IgD-negative memory B cell (primary cell): ENCODE data around the gene TDRD6. TPM values are rescaled to one million over a fixed set of nuclear protein-coding genes. Genes with fewer than 3 reads are reported as not detected.

ENCODE experiments used
- H3K27ac Mint-ChIP-seq, 3 donors: one replicate each; pipeline ENCODE4 v1.8.0; 2020 to 2022; ENCODE audit warnings: mild to moderate bottlenecking in 3 of 3, mixed read lengths in 3 of 3, moderate library complexity in 1 of 3
- H3K27me3 Mint-ChIP-seq: one replicate; pipeline ENCODE4 v1.8.0; 2021; ENCODE audit warnings: mixed read lengths
- H3K36me3 Mint-ChIP-seq: one replicate; pipeline ENCODE4 v1.8.0; 2020; ENCODE audit warnings: mild to moderate bottlenecking, mixed read lengths
- H3K4me1 Mint-ChIP-seq, 3 donors: one replicate each; pipeline ENCODE4 v1.8.0; 2020 to 2022; ENCODE audit warnings: mixed read lengths in 3 of 3, mild to moderate bottlenecking in 1 of 3
- H3K4me3 Mint-ChIP-seq, 4 donors: one replicate each; pipeline ENCODE4 v1.8.0; 2020 to 2022; ENCODE audit warnings: mild to moderate bottlenecking in 4 of 4, mixed read lengths in 4 of 4, moderate library complexity in 3 of 4
- H3K9me3 Mint-ChIP-seq, 3 donors: one replicate each; pipeline ENCODE4 v1.8.0; 2020 to 2021; ENCODE audit warnings: mixed read lengths in 3 of 3, mild to moderate bottlenecking in 1 of 3
- polyA plus RNA-seq: library from polyadenylated mRNA; unstranded; fragments of 300-500 nt; fragmentation: Illumina TruSeq; gene quantifications from one replicate; pipeline ENCODE4 v1.2.3, GENCODE V29; 2021

The TDRD6 gene
- polyA plus RNA-seq, 1 donor from 2014 or later: not detected

DNA sequence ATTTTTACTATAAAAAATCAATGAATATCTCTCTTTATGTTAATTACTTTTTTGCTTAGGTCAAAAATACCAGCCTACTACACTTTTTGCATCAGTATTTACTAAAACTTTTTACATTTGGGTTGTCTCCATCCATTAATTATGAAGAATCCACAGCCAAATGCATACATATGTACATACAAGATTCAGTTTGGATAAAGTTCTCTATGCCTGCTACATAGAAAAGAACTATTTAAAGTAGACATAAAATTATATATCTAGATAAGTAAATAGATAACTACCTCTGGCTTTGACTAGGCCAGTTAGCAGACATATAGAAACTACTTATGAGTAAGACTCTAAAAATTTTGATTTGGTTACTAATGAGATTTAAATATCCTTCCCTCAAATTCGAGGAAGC is 12.3 kb downstream of the TDRD6 start:
- Mint-ChIP-seq H3K27me3 (peaks cover 5% of the 10 kb centered on the region), H3K4me1 (peaks cover 0 to 1% (median 0%) of the 10 kb centered on the region in 3 donors), H3K4me3 (no peak overlapping the region), H3K27ac (no peak overlapping the region), H3K36me3 (no peaks in the 10 kb centered on the region), H3K9me3 (no peaks in the 10 kb centered on the region)

GRCh38 chr6:46704562-46704961 is 16.9 kb downstream of the TDRD6 start:
- Mint-ChIP-seq H3K9me3 (peaks cover 0 to 1% (median 0%) of the 10 kb centered on the region in 3 donors), H3K4me3 (no peak overlapping the region), H3K27me3 (peaks cover 9% of the 10 kb centered on the region), H3K36me3 (no peaks in the 10 kb centered on the region), H3K4me1 (no peaks in the 10 kb centered on the region), H3K27ac (no peak overlapping the region)

GRCh38 chr6:46706464-46706863 is 18.8 kb downstream of the TDRD6 start:
- peaks cover 9% of the 10 kb centered on the region for H3K27me3 Mint-ChIP-seq
- H3K36me3 Mint-ChIP-seq: no peaks in the 10 kb centered on the region
- H3K4me1 Mint-ChIP-seq: no peaks in the 10 kb centered on the region
- no peak overlapping the region for H3K4me3 Mint-ChIP-seq
- no peak overlapping the region for H3K27ac Mint-ChIP-seq
- H3K9me3 Mint-ChIP-seq: peaks cover 0 to 1% (median 0%) of the 10 kb centered on the region in 3 donors

GRCh38 chr6:46711491-46711890 is 23.8 kb downstream of the TDRD6 start:
- H3K36me3 Mint-ChIP-seq: no peaks in the 10 kb centered on the region
- no peaks in the 10 kb centered on the region for H3K4me1 Mint-ChIP-seq
- peaks cover 0 to 1% (median 0%) of the 10 kb centered on the region in 3 donors for H3K9me3 Mint-ChIP-seq
- peaks cover 6% of the 10 kb centered on the region for H3K27me3 Mint-ChIP-seq
- H3K4me3 Mint-ChIP-seq: no peak overlapping the region
- H3K27ac Mint-ChIP-seq: no peak overlapping the region

GRCh38 chr6:46715141-46715540 is 27.5 kb downstream of the TDRD6 start:
- Mint-ChIP-seq H3K4me3 (no peak overlapping the region), H3K27me3 (peaks cover 1% of the 10 kb centered on the region), H3K27ac (no peak overlapping the region), H3K4me1 (peaks cover 0 to 4% (median 0%) of the 10 kb centered on the region in 3 donors), H3K36me3 (peaks cover 1% of the 10 kb centered on the region), H3K9me3 (no peaks in the 10 kb centered on the region)

GRCh38 chr6:46719099-46719498 is 31.4 kb downstream of the TDRD6 start:
- H3K27ac Mint-ChIP-seq: no peak overlapping the region
- H3K4me3 Mint-ChIP-seq: no peak overlapping the region
- H3K9me3 Mint-ChIP-seq: no peaks in the 10 kb centered on the region
- H3K27me3 Mint-ChIP-seq: peaks cover 11% of the 10 kb centered on the region
- peaks cover 1% of the 10 kb centered on the region for H3K36me3 Mint-ChIP-seq
- H3K4me1 Mint-ChIP-seq: peaks cover 0 to 4% (median 0%) of the 10 kb centered on the region in 3 donors

DNA sequence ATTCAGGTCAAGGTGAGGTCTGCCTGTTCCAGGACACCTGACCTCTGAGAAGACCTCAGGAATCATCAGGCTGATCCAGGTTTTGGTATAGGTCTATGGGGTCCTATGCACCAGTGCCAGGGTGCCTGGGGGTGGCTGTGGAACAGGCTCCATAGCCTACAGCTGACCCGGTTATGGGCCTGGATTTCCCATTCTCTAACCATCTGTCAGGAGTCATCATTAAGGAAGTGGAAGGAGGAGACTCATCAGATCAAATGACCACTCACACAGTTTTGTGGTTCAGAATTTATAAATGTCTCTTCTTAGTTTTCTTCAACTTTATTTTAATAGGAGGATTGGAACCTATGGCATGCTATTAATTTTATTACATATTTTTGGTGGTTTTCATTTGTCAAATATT is 32.7 kb downstream of the TDRD6 start:
- Mint-ChIP-seq H3K4me3 (no peak overlapping the region), H3K27ac (no peak overlapping the region), H3K4me1 (peaks cover 0 to 4% (median 0%) of the 10 kb centered on the region in 3 donors), H3K27me3 (peaks cover 18% of the 10 kb centered on the region), H3K36me3 (peaks cover 1% of the 10 kb centered on the region), H3K9me3 (no peaks in the 10 kb centered on the region)

- Mint-ChIP-seq H3K27me3 (peaks cover 31% of the 10 kb centered on the region), H3K27ac (no peak overlapping the region), H3K36me3 (no peaks in the 10 kb centered on the region), H3K9me3 (no peaks in the 10 kb centered on the region), H3K4me3 (no peak overlapping the region), H3K4me1 (peaks cover 0 to 3% (median 2%) of the 10 kb centered on the region in 3 donors)
These were observed 42.2 kb downstream of the TDRD6 start for GRCh38 chr6:46729787-46730326.

GRCh38 chr6:46730921-46731461 is 43.3 kb downstream of the TDRD6 start:
- peaks cover 0 to 3% (median 2%) of the 10 kb centered on the region in 3 donors for H3K4me1 Mint-ChIP-seq
- H3K27ac Mint-ChIP-seq: no peak overlapping the region
- peaks cover 1% of the 10 kb centered on the region for H3K36me3 Mint-ChIP-seq
- H3K4me3 Mint-ChIP-seq: no peak overlapping the region
- no peaks in the 10 kb centered on the region for H3K9me3 Mint-ChIP-seq
- peaks cover 35% of the 10 kb centered on the region for H3K27me3 Mint-ChIP-seq

GRCh38 chr6:46733341-46733801 is 45.7 kb downstream of the TDRD6 start:
- Mint-ChIP-seq H3K27ac (no peak overlapping the region), H3K4me1 (peaks cover 0 to 3% (median 3%) of the 10 kb centered on the region in 3 donors), H3K27me3 (peaks cover 33% of the 10 kb centered on the region), H3K9me3 (no peaks in the 10 kb centered on the region), H3K36me3 (peaks cover 1% of the 10 kb centered on the region), H3K4me3 (no peak overlapping the region)

DNA sequence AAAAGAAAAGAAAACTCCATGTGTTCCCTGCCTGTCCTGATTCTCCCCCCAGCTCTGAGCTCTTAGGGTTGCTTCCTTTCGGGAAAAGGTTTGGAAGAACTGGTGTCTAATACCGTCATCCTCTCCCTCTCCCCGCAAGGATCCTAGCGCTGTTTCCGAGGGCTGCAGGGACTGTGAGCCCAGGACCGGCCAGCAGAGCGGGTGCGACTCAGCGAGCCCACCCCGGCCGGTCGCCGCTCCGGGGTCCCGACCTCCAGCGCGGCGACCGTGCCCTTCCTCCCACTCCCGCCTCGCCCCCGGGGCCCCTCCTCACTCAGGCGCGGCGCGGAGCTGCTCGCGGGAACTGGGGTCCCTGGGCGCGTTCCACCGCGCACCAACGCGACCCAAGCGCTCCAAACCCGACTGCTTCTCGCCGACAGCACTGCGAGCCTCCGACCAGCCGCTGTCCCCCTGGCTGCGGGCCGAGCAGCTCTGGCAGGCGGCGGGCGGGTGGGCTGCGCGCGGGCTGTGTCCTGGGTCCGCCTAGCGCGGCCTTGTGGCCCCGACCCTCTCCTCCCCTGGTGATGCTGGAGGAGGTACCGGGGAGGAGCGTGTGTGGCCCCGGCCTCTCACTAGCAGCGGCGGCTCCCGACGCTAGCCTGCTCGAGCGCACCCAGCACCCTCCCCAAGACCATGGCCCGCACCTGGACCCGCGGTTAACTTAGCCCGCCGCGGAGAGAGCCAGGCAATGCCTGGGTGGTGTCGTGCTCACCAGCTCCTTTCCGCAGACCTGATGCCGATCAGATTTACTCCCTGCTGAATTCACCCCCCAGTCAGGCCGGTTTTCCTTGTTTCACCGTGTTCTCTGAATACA is 47.4 kb downstream of the TDRD6 start, which contains the start of gene PLA2G7:
Gene PLA2G7 (minus strand): TSS at position 509 of the 853 bp plus-strand sequence. CDS start 12,484 bp downstream, outside the sequence.
- H3K27ac Mint-ChIP-seq: no peak within 1 kb of the TSS
- peaks cover 33% of the 10 kb centered on the region for H3K27me3 Mint-ChIP-seq
- peaks cover 1% of the 10 kb centered on the region for H3K36me3 Mint-ChIP-seq
- no peaks in the 10 kb centered on the region for H3K9me3 Mint-ChIP-seq
- H3K4me1 Mint-ChIP-seq: peaks cover 0 to 3% (median 3%) of the 10 kb centered on the region in 3 donors
- peak within 1 kb of the TSS in 3 of 4 donors; percentile 31 to 68 (median 67) for H3K4me3 Mint-ChIP-seq

- Mint-ChIP-seq H3K27ac (no peak overlapping the region), H3K36me3 (peaks cover 1% of the 10 kb centered on the region), H3K4me3 (peak overlapping the region in 3 of 4 donors; percentile 5 to 68 (median 58)), H3K27me3 (peaks cover 33% of the 10 kb centered on the region), H3K9me3 (no peaks in the 10 kb centered on the region), H3K4me1 (peaks cover 0 to 3% (median 3%) of the 10 kb centered on the region in 3 donors)
These were observed 48.0 kb downstream of the TDRD6 start for GRCh38 chr6:46735720-46736031.

DNA sequence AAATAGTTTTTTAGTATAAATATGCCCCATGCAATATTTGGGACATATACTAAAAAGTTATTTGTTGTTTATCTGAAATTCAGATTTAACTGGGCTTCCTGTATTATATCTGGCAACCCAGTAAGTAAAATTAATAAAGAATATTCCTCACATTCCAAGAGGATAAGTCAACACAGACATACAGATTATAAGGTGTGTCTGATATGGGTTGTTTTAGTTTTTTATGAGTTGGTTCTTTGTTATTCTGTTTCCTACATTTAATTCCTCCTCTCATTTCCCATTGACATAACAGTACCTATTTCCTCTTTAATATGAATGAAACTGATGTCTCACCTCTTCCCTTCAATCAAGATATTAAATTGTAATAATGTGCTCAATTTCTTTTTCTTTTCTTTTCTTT is 49.2 kb downstream of the TDRD6 start:
- Mint-ChIP-seq H3K27ac (no peak overlapping the region), H3K4me1 (peaks cover 0 to 3% (median 3%) of the 10 kb centered on the region in 3 donors), H3K4me3 (no peak overlapping the region), H3K27me3 (peaks cover 28% of the 10 kb centered on the region), H3K9me3 (no peaks in the 10 kb centered on the region), H3K36me3 (peaks cover 1% of the 10 kb centered on the region)

GRCh38 chr6:46741482-46741881 is 53.8 kb downstream of the TDRD6 start:
- Mint-ChIP-seq H3K4me1 (no peaks in the 10 kb centered on the region), H3K36me3 (peaks cover 2% of the 10 kb centered on the region)

GRCh38 chr6:46741910-46742309 is 54.2 kb downstream of the TDRD6 start:
- Mint-ChIP-seq H3K36me3 (peaks cover 2% of the 10 kb centered on the region), H3K9me3 (peaks cover 0 to 5% (median 0%) of the 10 kb centered on the region in 3 donors), H3K4me3 (no peak overlapping the region), H3K4me1 (no peaks in the 10 kb centered on the region), H3K27me3 (no peaks in the 10 kb centered on the region), H3K27ac (no peak overlapping the region)

More at GRCh38 chr6:46741482-46741881, 53.8 kb downstream of the TDRD6 start:
- Mint-ChIP-seq H3K27ac (no peak overlapping the region), H3K27me3 (no peaks in the 10 kb centered on the region), H3K4me3 (no peak overlapping the region), H3K9me3 (peaks cover 0 to 5% (median 0%) of the 10 kb centered on the region in 3 donors)
